Measurements from ENCODE around the gene PTGS1.
A peak's percentile ranks its signal among the peaks of the same experiment; 100 is the strongest.
"Not testable (repeated sequence)": the region's sequence is repeated elsewhere in the genome, so short reads cannot be mapped to it uniquely, and the experiment has no call there.

Gene PTGS1

DNA sequence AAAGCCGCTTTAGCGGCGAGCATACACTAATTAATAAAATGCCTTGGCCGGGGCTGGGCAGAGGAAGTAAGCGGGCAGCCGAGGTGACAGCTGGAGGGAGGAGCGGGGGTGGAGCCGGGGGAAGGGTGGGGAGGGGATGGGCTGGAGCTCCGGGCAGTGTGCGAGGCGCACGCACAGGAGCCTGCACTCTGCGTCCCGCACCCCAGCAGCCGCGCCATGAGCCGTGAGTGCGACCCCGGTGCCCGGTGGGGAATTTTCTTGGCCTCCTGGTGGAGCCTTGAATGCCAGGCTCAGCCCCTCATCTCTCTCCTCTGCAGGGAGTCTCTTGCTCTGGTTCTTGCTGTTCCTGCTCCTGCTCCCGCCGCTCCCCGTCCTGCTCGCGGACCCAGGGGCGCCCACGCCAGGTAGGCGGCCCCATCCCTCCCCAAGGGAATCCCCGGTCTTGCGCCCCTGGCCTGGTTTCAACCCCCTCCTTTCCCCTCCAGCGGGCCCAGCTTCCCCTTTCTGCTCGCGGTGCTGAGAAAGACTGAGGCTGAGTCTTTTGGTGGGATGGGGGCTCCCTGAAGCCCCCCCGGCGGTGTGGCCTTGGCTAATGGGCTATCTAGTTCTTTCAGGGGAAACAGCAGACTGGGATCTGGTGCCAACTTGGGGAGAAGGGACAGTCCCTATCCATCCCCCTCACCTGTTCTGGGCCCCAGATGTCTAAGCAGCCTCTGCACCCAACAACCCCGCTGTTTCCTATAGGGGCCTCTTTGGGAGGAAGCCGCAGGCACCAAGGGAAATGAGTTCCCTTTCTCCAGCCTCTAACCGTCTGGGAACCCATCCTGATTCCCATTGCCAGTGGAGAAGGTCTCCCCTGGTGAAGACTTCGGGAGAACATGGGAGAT is at the start of gene PTGS1:
PTGS1 (plus strand) TSS at position 156 of the 887 bp plus-strand sequence; CDS start at position 217, 61 bp downstream.
- TF ChIP-seq, protein P1, sequence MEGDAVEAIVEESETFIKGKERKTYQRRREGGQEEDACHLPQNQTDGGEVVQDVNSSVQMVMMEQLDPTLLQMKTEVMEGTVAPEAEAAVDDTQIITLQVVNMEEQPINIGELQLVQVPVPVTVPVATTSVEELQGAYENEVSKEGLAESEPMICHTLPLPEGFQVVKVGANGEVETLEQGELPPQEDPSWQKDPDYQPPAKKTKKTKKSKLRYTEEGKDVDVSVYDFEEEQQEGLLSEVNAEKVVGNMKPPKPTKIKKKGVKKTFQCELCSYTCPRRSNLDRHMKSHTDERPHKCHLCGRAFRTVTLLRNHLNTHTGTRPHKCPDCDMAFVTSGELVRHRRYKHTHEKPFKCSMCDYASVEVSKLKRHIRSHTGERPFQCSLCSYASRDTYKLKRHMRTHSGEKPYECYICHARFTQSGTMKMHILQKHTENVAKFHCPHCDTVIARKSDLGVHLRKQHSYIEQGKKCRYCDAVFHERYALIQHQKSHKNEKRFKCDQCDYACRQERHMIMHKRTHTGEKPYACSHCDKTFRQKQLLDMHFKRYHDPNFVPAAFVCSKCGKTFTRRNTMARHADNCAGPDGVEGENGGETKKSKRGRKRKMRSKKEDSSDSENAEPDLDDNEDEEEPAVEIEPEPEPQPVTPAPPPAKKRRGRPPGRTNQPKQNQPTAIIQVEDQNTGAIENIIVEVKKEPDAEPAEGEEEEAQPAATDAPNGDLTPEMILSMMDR (IDR thresholded peaks at IDR 0.05; ENCODE audit: extremely low read depth, missing control alignments), result no peak
- DNase-seq (ENCODE audit: low spot score), result peak; percentile 62

DNA sequence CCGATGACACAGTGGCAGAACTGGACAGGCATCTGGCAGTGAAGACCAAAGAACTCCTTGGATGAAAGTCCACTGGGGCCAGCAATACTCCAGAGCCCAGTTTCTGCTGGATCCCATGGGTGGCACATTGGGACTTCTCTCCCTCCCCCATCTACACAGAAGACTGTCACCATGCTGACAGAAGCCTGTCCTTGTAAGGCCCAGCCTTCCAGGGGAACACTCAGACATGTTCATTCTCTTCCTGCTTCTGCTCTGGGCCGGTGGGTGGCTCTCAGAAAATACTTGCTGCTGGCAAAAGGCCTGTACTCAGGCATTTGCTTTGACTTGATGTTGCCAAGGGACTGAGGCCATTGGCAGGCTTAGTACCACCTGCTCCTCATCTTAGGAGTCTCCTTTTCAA is 48.3 kb upstream of the PTGS1 start:
- TF ChIP-seq, protein P1 (IDR thresholded peaks at IDR 0.05; ENCODE audit: extremely low read depth, missing control alignments), result no peak
- DNase-seq (ENCODE audit: low spot score), result no peak

DNA sequence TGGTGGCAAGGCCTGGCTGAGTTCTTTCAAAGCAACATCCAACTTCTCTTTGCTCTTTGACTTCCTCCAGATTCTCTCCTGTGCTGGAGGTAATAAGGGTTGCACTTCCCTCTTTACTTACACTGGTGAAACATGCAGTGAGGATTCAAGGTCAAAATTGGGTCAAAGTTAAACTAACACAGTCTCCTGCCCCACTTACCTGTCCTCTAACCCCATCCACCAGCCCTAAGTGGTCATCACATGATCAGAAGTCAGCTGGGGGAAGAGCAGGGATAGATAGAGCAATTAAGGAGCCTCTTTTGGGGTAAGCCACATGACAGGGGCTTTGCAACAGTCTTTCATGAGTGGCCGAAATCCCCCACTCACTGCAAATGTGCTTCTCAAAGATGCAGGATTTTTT is 46.2 kb upstream of the PTGS1 start:
- DNase-seq (ENCODE audit: low spot score), result not testable (repeated sequence)

DNA sequence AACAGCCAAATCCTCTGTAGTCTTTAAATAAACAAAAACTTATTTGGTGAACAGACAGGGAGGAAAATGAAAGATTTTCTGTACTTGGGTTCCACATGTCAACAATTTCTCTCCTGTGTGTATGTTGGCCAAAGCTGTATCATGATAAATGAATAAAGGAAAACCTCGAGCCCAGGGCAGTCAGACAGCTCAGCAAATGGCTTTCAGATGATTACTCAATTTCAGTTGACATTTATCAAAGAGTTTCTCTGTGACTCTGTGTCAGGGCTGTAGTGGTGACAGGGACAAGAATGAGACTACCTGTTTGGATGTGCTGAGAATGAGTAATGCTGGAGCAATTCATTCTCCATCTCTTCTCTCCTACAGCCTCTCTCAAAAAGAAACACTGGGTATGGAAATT is 45.7 kb upstream of the PTGS1 start:
- TF ChIP-seq, protein P1 (IDR thresholded peaks at IDR 0.05; ENCODE audit: extremely low read depth, missing control alignments), result no peak
- DNase-seq (ENCODE audit: low spot score), result no peak

DNA sequence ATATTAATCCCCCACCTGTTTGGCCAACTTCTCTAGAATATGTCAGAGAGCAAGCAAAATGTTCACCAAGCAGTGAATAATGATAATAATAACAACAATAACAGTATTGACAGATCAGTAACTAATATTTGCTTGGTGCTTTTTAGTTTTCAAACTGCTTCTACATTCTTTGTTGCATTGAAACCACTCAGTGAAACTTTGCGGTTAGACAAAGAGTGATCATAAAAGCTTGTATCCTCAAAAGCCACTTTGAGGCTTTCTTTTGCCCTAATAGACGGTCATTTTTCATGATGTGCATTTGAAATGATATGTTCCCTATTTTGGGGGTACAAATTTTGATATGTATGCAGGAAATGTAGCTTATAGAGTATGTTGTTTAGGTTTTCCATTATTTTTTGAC is 43.6 kb upstream of the PTGS1 start:
- peak; percentile 8 for DNase-seq (ENCODE audit: low spot score)
- TF ChIP-seq, protein P1 (IDR thresholded peaks at IDR 0.05; ENCODE audit: extremely low read depth, missing control alignments), result no peak

DNA sequence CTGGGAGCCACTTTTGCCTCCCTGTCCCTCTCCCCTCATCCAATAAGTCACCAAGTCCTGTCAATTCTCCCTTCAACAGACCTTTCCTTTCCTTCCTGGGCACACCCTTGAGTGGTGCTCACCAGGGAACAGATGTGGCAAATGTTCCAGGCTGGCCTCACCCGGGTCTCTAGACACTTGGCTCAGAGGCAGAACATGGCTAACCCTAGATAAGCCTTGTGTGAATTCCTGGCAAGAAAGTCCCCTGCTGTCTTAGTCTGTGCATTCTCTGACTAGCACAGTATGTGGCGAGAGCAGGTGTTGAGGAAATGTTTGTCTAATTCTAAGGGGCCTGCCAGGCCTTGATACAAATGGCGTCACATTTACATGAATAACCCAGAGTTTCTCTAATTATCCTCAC is 41.2 kb upstream of the PTGS1 start:
- DNase-seq (ENCODE audit: low spot score), result no peak
- TF ChIP-seq, protein P1 (IDR thresholded peaks at IDR 0.05; ENCODE audit: extremely low read depth, missing control alignments), result no peak

DNA sequence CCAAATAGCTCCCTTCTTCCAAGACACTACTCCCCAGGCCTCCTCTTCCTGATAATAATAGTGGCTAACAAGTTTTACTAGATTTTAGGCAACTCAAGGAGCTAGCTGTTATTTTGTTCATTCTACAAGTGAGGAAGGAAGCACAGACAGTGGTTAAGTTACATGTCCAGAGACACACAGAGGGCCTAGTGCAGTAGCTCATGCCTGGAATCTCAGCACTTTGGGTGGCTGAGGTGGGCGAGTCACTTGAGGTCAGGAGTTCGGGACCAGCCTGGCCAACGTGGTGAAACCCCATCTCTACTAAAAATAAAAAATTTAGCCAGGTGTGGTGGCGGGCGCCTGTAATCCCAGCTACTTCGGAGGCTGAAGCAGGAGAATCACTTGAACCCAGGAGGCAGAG is 40.4 kb upstream of the PTGS1 start:
- DNase-seq (ENCODE audit: low spot score), result not testable (repeated sequence)

DNA sequence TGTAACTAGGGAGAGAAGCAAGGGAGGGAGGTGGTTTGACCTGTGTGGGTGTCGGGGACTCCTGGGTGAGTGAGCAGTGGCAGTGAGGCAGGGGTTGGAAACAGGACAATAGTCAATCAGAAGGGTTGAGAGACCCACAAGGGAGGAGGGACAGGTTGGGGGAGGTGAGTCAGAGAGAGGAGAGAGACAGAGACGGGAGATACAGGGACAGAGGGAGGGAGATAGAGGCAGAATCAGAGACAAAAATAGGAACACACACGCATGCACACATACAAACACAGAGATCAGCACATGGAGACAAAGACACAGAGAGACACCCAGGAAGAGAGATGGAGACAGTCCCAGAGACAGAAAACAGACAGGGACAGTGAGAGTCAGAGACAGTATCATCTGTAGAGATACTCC is 39.3 kb upstream of the PTGS1 start:
- TF ChIP-seq, protein P1 (IDR thresholded peaks at IDR 0.05; ENCODE audit: extremely low read depth, missing control alignments), result no peak

More for the DNA sequence above, 39.3 kb upstream of the PTGS1 start:
- DNase-seq (ENCODE audit: low spot score), result no peak

Measured in GM20000 (cell line).